LoVo (cell line): ENCODE data around the gene PRSS1.
"Not testable (repeated sequence)": the region's sequence is repeated elsewhere in the genome, so short reads cannot be mapped to it uniquely, and the experiment has no call there.

Experiments
- DNase-seq: peaks from one replicate; pipeline ENCODE4 v3.0.0-alpha.2; 2016; ENCODE audit warnings: low spot score

Gene PRSS1

DNA sequence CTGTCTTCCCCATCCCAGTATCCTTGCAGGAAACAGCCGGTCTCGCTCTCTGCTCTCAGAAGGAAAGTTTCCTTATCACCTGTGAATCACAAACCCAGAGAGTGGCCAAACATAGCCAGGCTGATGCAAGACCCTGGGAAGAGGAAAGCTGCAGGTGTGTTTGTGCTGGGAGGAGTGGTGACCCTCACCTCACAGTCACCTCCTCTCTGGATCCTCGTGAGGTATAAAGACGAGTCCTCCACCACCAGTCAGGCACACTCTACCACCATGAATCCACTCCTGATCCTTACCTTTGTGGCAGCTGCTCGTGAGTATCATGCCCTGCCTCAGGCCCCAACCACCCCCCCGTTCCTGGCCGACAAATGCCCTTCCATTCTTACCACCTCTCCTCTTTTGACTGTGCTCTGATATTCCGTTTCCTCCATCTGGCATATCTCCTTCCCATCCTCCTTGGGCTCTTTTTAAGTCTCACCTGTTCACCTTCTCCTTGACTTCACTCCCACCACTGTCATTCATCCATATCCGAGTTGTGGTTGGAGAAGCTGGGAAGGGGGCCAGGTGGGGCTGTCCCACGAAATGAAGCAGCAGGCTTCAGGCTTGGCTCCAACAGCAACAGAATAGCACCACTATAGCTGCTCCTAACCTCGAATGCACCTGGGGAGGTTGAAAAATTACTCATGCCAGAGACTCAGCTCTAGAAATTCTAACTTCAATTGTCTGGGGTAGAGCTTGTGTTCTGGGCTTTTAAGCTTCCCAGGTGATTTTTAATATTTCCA lies at the start of gene PRSS1:
TSS of gene PRSS1 (plus strand) at position 255 of the 776 bp plus-strand sequence. CDS start at position 268, 13 bp downstream.
- no peak for DNase-seq

DNA sequence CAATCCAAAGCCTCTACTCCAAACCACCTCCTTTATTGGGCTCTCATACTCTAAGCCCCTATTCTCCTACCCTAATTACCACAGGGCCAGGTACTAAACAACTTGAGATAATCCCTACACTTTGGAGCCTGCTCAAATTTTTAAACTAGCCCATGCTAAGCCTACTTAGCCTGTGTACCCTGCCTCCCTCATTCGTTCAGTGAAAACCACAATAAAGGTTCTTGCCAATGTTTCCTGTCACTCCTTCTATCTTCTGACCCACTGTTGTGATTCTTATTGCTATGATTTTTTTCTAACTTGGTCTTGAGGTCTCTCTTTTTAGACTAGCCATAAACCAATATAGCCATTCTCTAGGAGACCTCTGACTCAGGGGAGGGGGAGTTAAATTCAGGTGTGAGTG lies 48.3 kb upstream of the PRSS1 start:
- not testable (repeated sequence) for DNase-seq

DNA sequence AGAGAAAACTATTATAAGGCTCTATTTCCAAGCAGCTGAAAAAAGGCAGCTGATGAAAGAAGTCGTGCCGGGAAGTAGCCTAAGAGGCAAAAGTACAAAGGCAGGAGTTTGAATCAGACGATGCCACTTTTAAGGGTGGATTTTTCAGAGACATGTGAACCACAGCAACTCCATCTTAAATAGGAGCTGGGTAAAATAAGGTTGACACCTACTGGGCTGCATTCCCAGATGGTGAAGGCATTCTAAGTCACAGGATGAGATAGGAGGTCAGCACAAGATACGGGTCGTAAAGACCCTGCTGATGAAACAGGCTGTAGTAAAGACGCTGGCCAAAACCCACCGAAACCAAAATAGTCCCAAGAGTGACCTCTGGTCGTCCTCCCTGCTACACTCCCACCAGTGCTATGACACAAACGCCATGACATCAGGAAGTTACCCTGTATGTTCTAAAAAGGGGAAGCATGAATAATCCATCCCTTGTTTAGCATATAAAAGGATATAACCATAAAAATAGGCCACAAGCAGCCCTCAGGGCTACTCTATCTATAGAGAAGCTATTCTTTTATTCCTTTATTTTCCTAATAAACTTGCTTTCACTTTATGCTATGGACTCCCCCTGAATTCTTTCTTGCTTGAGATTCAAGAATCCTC lies 45.5 kb upstream of the PRSS1 start:
- DNase-seq, result no peak

DNA sequence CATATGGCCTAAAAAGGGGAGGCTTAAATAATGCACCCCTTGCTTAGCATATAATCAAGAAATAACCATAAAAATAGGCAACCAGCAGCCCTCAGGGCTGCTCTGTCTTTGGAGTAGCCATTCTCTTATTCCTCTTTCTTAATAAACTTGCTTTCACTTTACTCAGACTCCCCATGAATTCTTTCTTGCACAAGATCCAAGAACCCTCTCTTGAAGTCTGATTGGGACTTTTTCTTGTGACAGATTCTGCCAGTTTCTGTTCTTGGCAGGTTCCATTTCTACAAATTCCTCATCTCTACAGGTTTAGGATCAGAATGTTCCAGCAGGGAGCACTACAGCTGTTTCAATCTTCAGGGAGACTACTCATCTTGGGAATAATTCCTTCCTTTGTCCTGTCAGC lies 40.5 kb upstream of the PRSS1 start:
- not testable (repeated sequence) for DNase-seq

DNA sequence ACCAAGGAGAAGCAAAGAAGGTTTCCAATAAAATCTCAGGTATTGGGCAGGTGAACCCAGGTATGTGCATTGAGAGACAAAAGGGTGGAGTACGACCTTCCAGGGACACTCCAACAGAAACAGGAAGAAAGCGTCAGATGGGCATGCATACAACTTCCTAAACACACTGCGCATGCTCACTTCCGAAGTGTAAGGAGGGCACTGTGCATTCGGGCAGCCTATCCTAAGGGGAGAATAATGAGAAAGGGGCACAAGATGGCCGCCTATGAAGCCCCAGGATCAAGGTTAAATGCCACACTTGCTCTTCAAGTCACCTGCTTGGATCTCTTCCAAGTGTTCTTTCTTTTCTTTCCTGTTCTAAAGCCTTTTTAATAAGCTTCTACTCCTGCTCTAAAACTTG lies 39.4 kb upstream of the PRSS1 start:
- no peak for DNase-seq

DNA sequence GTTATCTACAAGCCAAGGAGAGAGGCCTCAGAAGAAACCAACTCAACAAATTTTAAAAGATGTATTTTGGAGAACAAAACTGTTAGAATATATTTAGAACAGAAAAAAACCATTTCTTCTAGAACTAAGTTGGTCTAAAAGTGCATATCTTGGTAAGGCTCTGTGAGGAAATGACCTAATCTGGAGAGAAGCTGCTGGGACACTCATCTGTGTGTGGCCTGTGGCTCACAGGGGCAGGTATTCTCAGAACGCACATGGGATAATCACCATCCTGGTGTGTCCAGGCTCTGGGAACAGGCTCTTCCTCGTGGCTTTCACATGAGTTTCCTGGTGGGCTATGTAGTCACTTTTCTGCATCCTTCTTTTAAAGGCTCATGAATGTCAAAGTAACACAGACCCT lies 38.1 kb upstream of the PRSS1 start:
- DNase-seq, result no peak

DNA sequence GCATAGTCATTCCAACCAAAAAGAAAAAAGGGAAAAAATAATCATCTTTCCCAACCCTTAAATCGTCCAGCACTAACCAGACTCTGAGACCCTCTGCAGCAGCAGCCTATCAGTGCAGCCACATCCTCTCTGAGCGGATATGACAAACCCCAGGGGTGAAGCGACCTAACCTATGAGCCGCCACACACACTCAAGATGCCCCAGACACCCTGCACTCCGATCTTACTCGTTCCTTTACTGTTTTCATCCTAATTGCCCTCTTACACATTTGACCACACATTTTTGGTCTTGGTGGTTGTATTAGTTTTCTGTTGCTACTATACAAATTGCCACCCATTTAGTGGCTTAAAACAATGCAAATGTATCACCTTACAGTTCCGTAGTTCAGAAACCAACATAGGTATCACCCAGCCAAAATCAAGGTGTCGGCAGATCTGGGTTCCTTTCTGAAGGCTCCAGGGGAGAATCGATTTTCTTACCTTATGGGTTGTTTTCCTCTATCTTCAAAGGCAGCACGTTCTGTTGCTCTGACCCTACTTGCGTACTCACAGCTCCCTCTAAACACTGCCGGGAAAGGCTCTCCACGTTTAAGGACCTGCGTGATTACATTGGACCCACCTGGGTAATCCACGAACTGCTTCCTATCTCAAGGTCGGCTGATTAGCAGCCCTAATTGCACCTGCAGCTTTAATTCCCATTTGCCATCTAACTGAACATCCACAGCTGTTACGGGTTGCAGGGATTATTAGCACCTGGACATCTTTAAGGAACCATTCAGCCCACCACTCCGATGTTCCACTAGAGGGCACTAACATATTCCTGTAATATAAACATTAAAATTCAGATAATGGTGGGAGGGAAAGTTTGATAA lies 37.3 kb upstream of the PRSS1 start:
- DNase-seq, result peak; percentile 25

DNA sequence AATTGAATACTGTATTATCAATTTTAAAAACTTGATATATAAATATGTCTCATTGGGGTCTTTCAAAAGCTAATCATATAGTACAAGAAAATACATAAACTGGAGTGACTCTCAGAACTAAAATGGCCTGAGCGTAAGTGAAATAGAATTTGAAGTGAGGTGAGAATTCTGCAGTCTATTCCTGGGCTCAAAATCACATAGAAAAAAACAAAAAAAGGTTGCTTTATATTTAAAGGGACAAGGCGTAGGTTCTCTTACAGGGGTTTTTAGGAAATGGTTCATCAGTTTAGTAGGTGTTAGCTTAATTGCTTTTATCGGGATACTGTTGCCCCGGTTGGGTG lies 36.7 kb upstream of the PRSS1 start:
- DNase-seq, result no peak

DNA sequence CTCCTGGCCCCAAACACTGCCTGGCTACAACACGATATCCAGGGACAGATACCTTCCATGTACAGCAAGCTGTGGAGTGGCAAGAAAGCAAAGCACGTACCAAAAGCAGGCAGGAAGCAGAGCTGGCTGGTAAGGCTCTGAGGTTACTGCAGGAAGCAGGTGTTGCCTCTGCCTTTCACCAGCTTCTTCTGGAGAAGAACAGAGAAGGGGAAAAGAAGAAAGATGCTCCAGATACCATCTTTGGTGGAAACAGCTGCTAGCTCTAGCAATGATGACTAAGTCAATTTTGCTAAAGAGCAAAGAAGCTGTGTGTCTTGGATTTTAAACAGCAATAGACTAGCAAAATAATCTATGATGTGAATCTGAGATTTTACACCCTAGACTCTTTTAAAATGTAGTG lies 34.9 kb upstream of the PRSS1 start:
- DNase-seq, result no peak

DNA sequence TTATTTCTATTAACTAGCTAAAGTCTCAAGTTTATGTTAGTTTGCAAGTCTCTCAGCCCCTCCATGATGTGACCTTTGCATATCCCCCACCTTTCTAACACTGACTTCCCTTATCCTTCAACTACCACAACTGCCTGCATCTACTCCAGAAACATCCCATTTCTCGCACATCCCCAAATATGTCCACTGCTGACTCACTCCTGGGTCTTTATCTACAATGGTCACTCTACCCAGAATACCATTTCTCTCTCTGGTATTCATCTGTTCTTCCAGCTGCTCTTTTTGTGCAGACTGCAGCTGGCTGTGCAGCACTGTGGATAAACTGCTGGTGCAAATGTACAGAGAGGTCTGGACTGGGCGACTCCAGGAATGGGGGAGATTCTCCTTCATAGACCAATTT lies 32.7 kb upstream of the PRSS1 start:
- DNase-seq, result no peak

DNA sequence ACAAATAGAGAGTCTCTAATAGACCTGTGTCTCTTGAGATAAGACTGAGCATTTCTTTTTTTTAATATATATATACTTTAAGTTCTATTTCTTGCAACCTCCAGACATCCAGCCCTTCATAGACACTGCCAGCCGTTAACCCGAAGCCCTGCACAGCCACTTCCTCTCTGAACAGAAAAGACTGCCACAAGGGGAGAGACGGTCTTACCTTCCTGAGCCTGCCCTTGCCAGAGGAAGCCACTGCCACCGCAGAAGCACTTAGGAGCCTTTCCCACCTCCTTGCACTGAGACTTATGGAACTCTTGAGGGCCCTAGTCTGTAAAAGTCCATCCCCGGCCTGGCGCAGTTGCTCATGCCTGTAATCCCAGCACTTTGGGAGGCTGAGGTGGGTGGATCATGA lies 31.8 kb upstream of the PRSS1 start:
- DNase-seq, result no peak

DNA sequence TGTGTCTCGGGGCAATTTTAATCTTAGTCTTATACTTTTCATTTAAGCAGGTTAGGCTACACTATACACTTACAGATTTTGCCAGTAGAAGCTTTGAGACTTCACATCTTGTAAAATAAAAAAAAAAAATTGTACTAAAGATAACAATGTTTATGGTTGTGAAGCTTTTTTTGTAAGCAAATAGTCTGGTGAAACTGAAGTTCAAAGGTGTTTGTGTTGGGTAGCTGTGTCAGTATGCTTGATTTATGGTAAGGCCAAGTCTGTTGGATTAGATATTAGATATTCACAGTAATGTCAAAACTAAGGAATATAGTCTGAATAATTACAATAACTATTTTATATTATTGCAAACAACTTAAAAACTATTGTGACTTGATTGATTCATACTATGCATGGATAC lies 31.0 kb upstream of the PRSS1 start:
- no peak for DNase-seq

DNA sequence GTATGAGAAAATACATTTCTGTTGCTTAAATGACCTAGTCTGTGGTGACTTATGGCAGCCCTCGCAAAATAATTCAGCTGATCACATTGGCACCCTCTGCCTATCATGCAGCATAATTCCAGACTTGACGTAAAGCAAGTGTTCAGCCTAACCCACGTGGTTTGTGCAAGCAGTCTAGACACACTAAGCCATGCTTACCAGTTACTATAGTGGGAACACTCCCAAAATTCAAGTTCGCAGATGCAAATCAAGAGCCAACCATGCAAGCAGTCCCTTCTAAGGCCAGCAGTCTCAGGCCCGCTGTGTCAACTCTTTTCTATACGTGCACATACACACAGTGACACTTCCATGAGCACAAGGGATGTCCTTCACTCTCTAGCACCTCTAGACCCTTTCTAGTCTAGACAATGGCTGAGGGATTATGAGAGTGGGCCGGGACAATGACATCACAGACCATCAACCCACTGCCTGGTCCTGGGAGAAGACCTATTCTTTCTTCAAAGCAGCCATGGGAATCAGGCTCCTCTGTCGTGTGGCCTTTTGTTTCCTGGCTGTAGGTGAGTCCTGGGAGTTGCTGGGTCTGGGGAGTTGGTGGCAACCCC lies 29.0 kb upstream of the PRSS1 start:
- no peak for DNase-seq

DNA sequence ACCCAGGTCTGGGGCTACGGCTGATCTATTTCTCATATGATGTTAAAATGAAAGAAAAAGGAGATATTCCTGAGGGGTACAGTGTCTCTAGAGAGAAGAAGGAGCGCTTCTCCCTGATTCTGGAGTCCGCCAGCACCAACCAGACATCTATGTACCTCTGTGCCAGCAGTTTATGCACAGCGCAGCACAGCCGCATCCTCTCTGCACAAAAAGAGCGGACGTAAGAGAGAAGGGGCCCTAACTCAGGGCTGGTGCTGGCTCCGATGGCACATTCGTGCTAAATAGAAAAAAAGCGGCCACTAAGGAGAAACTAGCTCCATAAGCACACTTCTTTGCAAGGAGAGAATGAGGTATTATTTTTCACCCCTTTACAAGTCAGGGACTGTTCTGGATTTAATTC lies 28.3 kb upstream of the PRSS1 start:
- no peak for DNase-seq

DNA sequence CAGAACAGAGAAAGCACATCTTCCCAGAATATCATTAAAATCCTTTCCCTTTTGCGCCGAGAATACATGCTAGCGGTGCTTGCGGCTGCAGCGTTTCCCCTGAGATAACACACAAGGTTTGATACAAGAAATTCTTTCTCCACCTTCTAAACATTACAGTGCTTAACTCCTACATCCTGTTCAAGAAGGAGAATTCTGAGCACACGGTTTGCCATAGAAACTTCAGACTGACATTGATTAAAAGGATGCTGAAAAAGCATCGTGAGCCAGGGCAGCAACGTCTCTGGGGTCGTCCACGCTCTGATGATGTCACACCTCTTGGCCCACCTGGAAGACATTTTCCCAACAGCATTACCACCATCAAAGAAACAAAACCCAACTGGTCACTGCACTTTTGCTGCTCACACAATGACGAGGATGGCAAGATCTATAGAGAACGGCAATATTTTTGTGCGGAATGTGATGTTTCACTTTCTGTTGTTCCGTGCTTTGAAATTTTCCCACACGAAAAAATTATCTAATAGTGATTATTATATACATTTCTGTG lies 27.0 kb upstream of the PRSS1 start:
- no peak for DNase-seq

DNA sequence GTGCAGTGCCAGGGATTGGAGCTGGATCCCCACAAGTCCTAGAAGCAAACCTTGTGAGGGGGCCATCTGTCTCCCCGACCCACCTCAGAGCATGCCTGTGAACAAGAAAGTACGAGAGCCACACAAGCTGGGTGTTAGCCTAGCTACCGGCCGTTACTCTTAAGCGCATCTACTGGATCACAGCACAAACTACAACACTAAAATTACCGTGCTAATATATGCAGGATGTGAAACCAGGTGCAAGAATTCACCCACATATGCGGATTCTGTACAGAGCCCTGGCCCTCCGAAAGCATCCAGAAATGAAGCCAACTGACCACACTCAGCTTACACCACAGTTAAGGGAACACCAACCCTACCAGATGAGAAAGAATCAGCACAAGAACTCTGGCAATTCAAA lies 16.0 kb upstream of the PRSS1 start:
- DNase-seq, result no peak

DNA sequence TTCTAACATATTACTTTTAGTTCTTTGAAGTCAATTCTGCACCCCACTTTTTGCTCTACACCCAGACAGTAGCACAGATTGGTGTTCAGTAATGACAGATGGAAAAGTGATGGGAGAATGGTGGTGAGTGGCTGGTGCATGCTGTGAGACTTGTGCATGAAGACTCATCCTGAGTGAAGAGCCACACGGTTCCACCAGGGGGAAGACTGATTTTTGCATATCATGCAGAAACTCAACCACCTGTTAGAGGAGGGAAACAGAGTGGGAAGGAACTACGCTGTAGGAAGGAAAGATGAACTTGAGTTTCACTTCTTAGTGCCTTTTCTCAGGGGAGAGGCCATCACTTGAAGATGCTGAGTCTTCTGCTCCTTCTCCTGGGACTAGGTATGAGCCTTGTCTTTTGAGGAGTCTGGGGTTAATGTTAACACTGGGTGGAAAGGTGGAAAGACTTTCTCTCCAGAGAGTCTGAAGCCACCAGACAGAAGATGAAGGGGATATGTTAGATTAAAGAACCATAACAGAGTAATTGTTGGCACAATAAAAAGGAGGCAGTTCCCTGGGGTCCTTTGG lies 9.3 kb upstream of the PRSS1 start:
- DNase-seq, result no peak

DNA sequence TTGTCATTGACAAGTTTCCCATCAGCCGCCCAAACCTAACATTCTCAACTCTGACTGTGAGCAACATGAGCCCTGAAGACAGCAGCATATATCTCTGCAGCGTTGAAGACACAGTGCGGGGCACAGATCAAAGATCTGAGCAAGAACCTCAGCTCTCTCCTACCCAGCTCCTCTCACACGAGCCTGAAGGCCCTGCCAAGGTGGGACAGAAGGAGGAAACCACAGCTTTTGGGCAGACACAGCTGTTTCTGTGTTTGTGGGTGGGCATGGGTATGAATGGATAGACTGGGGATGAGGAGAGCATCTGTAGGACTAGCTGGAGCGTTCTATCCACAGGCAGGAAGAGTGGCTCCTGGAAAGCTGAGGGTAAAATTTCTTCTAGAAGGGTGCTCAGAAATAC lies 8.5 kb upstream of the PRSS1 start:
- no peak for DNase-seq

DNA sequence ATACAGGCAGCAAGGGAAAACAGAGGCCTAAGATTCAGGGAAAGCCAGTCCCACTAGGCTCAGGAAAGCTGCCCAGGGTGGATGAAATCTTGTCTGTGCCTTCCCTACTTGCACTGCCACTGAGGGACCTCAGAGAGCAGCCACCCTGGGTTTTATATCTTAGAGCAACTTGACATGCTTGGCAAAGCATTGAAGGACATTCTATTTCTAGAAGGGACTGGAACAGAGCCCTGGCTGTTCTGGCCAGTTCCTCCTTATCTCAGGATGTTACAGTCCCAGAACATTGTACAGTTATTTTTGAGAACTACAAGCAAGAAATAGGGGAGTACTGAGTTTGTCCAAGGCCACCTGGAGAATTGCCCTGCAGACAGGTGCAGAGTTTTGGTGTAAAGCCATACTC lies 7.3 kb upstream of the PRSS1 start:
- DNase-seq, result not testable (repeated sequence)

DNA sequence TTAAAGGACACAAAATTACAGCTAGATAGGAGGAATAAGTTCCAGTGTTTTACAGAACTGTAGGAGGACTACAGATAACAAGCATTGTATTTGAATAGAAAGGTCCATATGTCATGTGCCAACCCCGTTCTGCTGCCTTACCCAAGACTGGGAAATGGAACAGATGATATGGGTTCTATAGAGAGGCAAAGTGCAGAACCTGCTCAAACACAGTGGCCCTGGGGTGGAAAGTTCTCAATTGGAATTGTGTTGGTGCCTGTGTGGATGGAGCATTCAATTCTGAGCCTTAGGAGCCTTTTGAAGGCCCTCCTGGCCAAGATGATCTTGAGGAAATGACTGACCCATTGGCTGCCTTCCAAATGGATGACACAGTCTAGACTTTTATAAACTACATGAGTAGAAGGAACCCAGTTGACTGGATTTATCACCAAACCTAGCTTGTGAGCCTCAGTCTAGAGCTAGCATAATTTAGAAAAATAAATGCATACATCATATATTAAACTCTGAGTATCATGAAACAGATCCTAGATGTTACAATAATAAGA lies 4.1 kb upstream of the PRSS1 start:
- DNase-seq, result peak; percentile 15

DNA sequence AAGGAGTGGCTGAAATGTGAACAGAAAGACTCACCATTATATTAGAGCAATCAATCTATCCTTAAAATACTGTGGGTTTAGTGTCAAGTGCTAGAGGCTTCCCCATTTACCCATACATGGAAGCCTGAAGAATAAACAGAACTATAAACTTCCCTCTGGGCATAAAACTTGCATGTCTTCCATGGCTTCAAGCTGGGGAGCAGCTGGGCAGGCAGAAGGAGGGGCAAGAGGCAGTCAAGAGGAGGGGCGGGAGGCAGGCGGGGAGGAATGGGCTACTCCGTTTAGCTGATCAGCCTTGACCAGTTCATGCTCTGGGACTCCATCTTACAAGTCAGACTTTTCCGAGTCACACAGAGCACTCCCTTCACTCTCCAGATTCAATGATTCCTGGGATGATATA lies 3.5 kb upstream of the PRSS1 start:
- no peak for DNase-seq

DNA sequence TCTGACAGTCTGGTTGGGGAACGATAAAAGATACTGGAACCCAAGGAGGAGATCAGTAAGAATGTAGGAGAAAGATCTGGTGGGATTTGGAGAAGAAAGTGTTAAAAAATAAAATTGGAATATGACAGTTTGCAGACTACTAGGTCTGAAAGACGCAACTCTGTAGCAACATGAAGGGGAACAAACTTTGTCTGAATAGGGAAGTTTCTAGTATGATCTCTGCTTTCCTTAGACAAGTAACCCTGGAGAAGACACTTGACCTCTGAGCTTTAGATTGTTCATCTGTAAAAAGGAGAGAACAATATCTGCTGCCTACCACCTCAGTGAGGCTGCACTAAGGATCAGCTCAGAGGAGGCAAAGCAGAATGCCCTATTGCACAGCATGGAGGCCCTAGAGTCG lies 3.0 kb upstream of the PRSS1 start:
- DNase-seq, result no peak
